Upper lobe of right lung (tissue), 1 donor: ENCODE data around the gene UPF3A. TPM values are rescaled to one million over a fixed set of nuclear protein-coding genes. Genes with fewer than 3 reads are reported as not detected.
"Not testable (repeated sequence)": the region's sequence is repeated elsewhere in the genome, so short reads cannot be mapped to it uniquely, and the experiment has no call there.

Experiments
- ATAC-seq: fragments of 200-7000 bp; cut with Tn5 transposase; one replicate; pipeline ENCODE4 v1.9.1; 2020; ENCODE audit warnings: mild to moderate bottlenecking, moderate library complexity
- DNase-seq: peaks from one replicate; pipeline ENCODE4 v3.0.0-alpha.2; 2020
- H3K27ac ChIP-seq: fragments of 200-600 bp; one replicate; pipeline ENCODE4 v1.8.0; 2022
- H3K27me3 ChIP-seq: fragments of 200-600 bp; one replicate; pipeline ENCODE4 v1.8.0; 2022; ENCODE audit warnings: mild to moderate bottlenecking
- H3K36me3 ChIP-seq: fragments of 200-600 bp; one replicate; pipeline ENCODE4 v1.8.0; 2022
- H3K4me1 ChIP-seq: fragments of 200-600 bp; one replicate; pipeline ENCODE4 v1.8.0; 2022
- H3K4me3 ChIP-seq: fragments of 200-600 bp; one replicate; pipeline ENCODE4 v1.8.0; 2022; ENCODE audit warnings: mild to moderate bottlenecking
- H3K9me3 ChIP-seq: fragments of 200-600 bp; one replicate; pipeline ENCODE4 v1.8.0; 2022
- intact Hi-C: fragments of 100-400 bp; cut with DNase I; formaldehyde crosslinking; loops from one replicate; pipeline ENCODE4 v1.11.0; 2022
- total RNA-seq: library from RNA; stranded (reverse); fragmentation: NEBNext Ultra II Directional; extraction: Animal tissue kit (Norgen Biotek cat#: 25700); gene quantifications from one replicate; pipeline ENCODE4 v1.2.1, GENCODE V29; 2021
- TF ChIP-seq, protein P1 (sequence below): fragments of 200-600 bp; IDR thresholded peaks from one replicate; pipeline ENCODE4 v1.8.0; 2022; ENCODE audit warnings: antibody characterized with exemption
- donor health status: DM: no; HTN: yes; CAD: no; lungs with severe emphysema.

UPF3A gene
- total RNA-seq, 1 donor from 2014 or later = 35.6 TPM

DNA sequence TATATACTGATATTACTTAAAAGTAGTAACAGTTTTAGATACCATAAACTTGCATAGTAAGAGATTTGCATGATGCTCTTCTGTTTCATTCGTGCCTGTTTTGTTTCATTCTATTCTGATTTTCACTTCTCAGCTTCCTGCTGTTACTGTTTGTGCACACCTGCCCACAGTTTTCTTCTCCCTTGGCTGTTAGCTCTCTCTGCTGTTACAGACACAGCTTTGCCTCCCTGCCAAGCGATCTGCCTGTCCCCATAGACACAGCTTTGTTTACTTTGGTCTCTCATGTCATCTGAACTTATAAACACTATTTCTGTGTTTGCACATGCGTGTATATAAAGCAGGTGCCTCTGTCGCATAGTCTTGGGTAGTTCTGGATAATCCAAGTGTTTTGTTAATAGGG lies 21.4 kb upstream of the UPF3A start:
- Histone ChIP-seq H3K9me3 (no peaks in the 10 kb centered on the region), H3K4me3 (no peak overlapping the region), H3K27me3 (no peaks in the 10 kb centered on the region), H3K4me1 (no peaks in the 10 kb centered on the region), H3K27ac (no peak overlapping the region), H3K36me3 (peaks cover 100% of the 10 kb centered on the region)
- TF ChIP-seq, protein P1, sequence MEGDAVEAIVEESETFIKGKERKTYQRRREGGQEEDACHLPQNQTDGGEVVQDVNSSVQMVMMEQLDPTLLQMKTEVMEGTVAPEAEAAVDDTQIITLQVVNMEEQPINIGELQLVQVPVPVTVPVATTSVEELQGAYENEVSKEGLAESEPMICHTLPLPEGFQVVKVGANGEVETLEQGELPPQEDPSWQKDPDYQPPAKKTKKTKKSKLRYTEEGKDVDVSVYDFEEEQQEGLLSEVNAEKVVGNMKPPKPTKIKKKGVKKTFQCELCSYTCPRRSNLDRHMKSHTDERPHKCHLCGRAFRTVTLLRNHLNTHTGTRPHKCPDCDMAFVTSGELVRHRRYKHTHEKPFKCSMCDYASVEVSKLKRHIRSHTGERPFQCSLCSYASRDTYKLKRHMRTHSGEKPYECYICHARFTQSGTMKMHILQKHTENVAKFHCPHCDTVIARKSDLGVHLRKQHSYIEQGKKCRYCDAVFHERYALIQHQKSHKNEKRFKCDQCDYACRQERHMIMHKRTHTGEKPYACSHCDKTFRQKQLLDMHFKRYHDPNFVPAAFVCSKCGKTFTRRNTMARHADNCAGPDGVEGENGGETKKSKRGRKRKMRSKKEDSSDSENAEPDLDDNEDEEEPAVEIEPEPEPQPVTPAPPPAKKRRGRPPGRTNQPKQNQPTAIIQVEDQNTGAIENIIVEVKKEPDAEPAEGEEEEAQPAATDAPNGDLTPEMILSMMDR = no peak
- intact Hi-C loops = no loop called here
- ATAC-seq (no peak), DNase-seq (no peak)

DNA sequence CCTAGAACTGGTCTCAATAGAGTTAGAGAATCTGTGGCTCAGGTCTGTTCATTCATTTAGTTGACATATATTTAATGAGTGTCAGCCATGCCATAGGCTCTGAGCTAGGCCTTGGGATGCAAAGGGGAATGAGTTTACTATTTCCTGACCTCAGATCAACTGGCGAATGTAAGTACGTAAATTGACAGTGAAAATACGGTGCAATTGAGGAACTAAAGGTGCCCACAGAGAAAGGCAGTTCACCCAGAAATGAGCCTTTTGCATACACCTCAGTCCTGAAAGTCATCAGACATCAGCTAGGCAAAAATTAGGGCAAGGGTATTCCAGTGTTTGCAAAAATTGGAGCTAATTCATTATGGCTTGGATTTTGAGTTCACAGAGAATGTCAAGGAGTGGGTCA lies 20.6 kb upstream of the UPF3A start:
- TF ChIP-seq, protein P1 = no peak
- ATAC-seq (no peak), DNase-seq (no peak)
- H3K4me3 ChIP-seq = no peak overlapping the region
- H3K4me1 ChIP-seq = no peaks in the 10 kb centered on the region
- H3K27me3 ChIP-seq = no peaks in the 10 kb centered on the region
- H3K9me3 ChIP-seq = no peaks in the 10 kb centered on the region
- intact Hi-C loops = no loop called here
- no peak overlapping the region for H3K27ac ChIP-seq
- peaks cover 100% of the 10 kb centered on the region for H3K36me3 ChIP-seq

DNA sequence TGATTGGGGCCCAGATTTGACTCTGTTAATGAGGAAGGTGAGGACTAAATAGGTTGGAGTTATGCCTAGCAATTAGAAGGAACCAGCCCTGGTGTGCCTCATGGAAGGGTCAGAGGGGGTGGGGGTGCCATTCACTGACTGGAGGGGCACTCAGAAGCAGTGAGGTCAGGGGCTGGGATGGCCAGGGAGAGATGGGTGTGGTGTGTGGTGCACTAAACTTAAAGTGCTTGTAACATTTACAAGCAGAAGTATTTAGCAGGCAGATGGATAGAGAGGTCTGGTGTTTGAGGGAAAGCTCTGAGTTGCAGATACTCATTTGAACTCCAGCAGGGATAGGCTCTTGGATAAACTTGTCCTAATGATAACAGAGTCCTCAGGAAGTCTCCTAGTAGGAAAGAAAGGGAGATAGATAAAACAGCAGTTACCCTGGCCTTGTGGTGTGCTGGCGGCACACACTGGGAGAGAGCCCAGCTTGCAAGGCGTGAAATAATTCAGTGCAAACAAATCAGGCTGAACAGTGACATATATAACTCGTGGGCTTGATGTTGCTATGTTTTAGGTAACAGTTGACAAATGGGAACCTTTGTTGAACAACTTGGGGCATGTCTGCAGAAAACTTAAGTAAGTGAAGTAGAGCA lies 20.0 kb upstream of the UPF3A start:
- TF ChIP-seq, protein P1 = no peak
- no peak overlapping the region for H3K4me3 ChIP-seq
- no peak for DNase-seq

DNA sequence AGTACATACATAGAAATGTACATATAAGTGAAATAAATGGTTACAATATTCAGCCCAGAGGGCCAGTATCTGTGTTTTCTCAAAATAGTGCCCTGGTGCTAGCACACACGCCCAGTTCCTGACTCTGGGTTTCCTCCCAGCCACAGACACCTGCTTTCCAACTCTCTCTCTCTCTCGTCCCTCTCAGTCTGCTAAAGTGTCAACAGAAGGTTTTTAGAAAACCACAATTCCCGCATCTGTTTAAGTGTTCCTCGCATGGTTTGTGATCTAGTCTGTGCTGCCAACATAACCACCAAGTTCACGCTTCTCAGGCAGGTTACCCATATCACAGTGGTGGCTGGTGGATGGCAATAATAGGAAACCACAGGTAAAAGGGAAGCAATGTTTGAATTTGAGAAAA lies 17.8 kb upstream of the UPF3A start:
- intact Hi-C loops = no loop called here
- DNase-seq (no peak), ATAC-seq (no peak)
- Histone ChIP-seq H3K4me1 (no peaks in the 10 kb centered on the region), H3K36me3 (peaks cover 100% of the 10 kb centered on the region), H3K4me3 (no peak overlapping the region), H3K27me3 (no peaks in the 10 kb centered on the region), H3K9me3 (no peaks in the 10 kb centered on the region), H3K27ac (no peak overlapping the region)
- TF ChIP-seq, protein P1 = no peak

More for the DNA sequence above, 20.0 kb upstream of the UPF3A start:
- Histone ChIP-seq H3K36me3 (peaks cover 100% of the 10 kb centered on the region), H3K9me3 (no peaks in the 10 kb centered on the region), H3K27me3 (no peaks in the 10 kb centered on the region), H3K27ac (no peak overlapping the region), H3K4me1 (no peaks in the 10 kb centered on the region)
- intact Hi-C loops = no loop called here
- no peak for ATAC-seq

DNA sequence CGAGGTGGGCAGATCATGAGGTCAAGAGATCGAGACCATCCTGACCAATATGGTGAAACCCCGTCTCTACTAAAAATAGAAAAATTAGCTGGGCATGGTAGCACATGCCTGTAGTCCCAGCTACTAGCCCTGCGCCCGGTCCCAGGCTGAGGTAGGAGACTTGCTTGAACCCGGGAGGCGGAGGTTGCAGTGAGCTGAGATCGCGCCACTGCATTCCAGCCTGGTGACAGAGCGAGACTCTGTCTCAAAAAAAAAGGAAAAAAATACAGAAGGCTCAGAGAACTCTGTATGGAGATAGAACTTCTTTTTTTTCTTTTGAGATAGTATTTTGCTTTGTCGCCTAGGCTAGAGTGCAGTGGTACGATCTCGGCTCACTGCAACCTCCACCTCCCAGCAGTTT lies 17.1 kb upstream of the UPF3A start:
- H3K9me3 ChIP-seq, intact Hi-C loops, H3K27me3 ChIP-seq, ATAC-seq, H3K27ac ChIP-seq, H3K4me1 ChIP-seq, H3K4me3 ChIP-seq, DNase-seq: not testable (repeated sequence)
- H3K36me3 ChIP-seq = peaks cover 98% of the 10 kb centered on the region

DNA sequence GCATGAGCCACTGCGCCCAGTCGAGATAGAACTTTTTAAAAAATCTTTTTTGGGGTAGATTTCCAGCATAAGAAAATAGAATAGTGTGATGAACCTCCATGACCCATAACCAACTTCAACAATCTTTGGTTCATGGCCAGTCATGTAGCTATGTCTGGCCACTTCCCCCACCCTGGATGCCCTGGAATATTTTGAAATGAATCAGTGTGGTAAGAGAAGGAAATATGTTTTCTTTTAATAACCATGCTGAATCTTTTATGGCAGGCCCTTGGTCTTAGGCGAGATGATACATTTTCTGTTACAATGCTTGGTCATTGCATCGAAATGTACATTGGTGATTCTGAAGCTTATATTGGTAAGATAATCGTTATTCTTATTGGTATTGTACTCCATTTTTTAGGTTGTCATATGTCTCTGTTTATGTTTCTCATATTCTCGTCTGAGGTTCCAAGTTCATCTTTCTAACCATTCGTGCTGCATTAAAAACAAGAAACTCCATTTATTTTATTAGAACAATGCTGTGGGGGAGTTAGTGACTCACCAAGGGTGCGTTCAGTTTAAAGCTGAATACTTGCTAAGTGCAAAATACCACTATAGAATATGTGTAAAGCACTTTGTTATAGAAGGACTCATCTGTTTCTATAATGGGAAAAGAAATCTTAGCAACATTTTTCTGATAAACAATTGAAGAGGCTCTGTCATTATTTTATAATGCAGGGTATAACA lies 16.4 kb upstream of the UPF3A start:
- intact Hi-C loops = no loop called here
- DNase-seq (no peak), ATAC-seq (no peak)
- H3K27ac ChIP-seq = no peak overlapping the region
- peaks cover 98% of the 10 kb centered on the region for H3K36me3 ChIP-seq
- no peaks in the 10 kb centered on the region for H3K4me1 ChIP-seq
- no peaks in the 10 kb centered on the region for H3K27me3 ChIP-seq
- no peak overlapping the region for H3K4me3 ChIP-seq
- TF ChIP-seq, protein P1 = no peak
- H3K9me3 ChIP-seq = no peaks in the 10 kb centered on the region
